ENCODE measurements around the gene SIRPG.
A peak's percentile ranks its signal among the peaks of the same experiment; 100 is the strongest.
"Not testable (repeated sequence)": the region's sequence is repeated elsewhere in the genome, so short reads cannot be mapped to it uniquely, and the experiment has no call there.

Gene SIRPG

DNA sequence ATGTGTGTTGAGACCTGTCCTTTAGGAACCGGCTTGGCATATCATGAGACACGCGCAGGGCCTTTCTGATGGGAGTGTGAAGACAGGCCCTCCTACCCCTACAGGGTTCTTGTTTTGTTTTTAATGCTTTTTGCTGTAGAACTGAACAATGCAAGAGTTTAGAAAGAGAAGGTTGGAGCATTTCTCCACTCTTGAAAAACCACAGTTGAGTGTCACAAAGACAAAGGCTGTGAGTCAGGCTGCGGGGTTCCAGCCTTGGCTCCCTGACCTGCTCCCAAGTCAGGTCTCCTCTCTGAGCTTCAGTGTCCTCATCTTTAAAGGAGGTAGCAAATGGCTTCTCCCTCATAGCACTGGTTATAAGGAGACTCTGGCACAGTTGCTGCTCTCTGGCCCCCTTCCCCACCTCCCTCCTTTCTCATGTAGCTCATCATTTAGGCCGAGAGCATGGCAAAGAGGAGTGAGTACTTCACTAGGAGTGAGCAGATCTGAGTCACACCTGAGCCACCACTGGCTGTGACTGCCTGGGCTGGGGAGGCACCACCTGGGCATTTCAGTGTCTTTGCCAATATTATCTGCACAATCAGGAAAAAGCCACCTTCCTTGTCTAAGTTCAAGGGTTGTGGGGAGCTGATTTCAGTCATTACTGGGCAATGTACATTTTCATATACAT lies 48.8 kb downstream of the SIRPG start:
- not testable (repeated sequence) for H3K56ac ChIP-seq (ENCODE audit: low read length); H2BK120ac ChIP-seq (ENCODE audit: low read depth, low read length); H3K27ac ChIP-seq (ENCODE audit: low read depth, low read length); H2AK5ac ChIP-seq (ENCODE audit: low read length); H4K5ac ChIP-seq (ENCODE audit: low read length); H3K4me3 ChIP-seq (ENCODE audit: low read length); H4K8ac ChIP-seq (ENCODE audit: low read depth, low read length); DNase-seq; H3K27me3 ChIP-seq (ENCODE audit: insufficient read depth, low read length, poor library complexity); H3K23ac ChIP-seq (ENCODE audit: low read length); H3K4me2 ChIP-seq (ENCODE audit: low read length); H2BK5ac ChIP-seq (ENCODE audit: low read length); H3K36me3 ChIP-seq (ENCODE audit: control insufficient read depth, insufficient read depth, low read length); H2BK15ac ChIP-seq (replicated peaks; ENCODE audit: low read depth); H3K79me2 ChIP-seq (ENCODE audit: control insufficient read depth, insufficient read depth, low read length); H3K79me1 ChIP-seq (ENCODE audit: low read length); H3K9ac ChIP-seq (ENCODE audit: low read length); H3K18ac ChIP-seq (ENCODE audit: low read length); H3K4me1 ChIP-seq (ENCODE audit: control insufficient read depth, low read depth, low read length); H3K4ac ChIP-seq (ENCODE audit: low read depth, low read length)
- no CpG with 5 or more reads among the region's 5 CpGs for WGBS (ENCODE audit: extremely low coverage, insufficient coverage, low lambda C conversion rate)

DNA sequence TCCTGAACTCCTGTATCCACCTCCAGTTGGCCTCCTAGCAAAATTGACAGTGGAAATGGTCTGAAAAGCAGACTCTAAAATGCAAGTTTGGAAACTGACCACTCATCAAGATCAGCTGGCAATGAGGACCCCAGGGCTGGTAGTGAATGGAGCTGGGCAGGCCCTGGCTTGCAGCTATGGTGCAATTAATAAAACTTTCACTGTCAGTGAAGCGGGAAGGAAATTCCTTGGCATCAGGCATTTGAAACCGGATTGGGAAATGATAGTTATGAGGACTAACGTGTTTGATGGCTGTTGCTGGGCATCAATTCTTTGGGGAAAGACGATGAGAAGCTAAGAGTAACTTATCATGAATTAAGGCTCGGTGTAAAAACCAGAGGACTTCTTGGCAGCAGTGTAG lies 56.8 kb downstream of the SIRPG start:
- Histone ChIP-seq H3K9ac (ENCODE audit: low read length) (no peak overlapping the region), H3K79me2 (ENCODE audit: control insufficient read depth, insufficient read depth, low read length) (no peaks in the 10 kb centered on the region), H2BK5ac (ENCODE audit: low read length) (no peak overlapping the region), H3K27ac (ENCODE audit: low read depth, low read length) (no peak overlapping the region), H3K56ac (ENCODE audit: low read length) (no peak overlapping the region), H2BK15ac (replicated peaks; ENCODE audit: low read depth) (no peak overlapping the region), H3K27me3 (ENCODE audit: insufficient read depth, low read length, poor library complexity) (no peaks in the 10 kb centered on the region), H3K36me3 (ENCODE audit: control insufficient read depth, insufficient read depth, low read length) (no peaks in the 10 kb centered on the region), H4K8ac (ENCODE audit: low read depth, low read length) (no peak overlapping the region), H4K5ac (ENCODE audit: low read length) (no peak overlapping the region), H3K4me1 (ENCODE audit: control insufficient read depth, low read depth, low read length) (no peaks in the 10 kb centered on the region), H3K4me3 (ENCODE audit: low read length) (no peak overlapping the region), H3K18ac (ENCODE audit: low read length) (no peak overlapping the region), H3K79me1 (ENCODE audit: low read length) (no peaks in the 10 kb centered on the region), H2BK120ac (ENCODE audit: low read depth, low read length) (no peak overlapping the region), H3K4ac (ENCODE audit: low read depth, low read length) (no peak overlapping the region), H3K4me2 (ENCODE audit: low read length) (no peak overlapping the region), H2AK5ac (ENCODE audit: low read length) (no peak overlapping the region), H3K23ac (ENCODE audit: low read length) (no peak overlapping the region)
- DNase-seq, result no peak
- WGBS (ENCODE audit: extremely low coverage, insufficient coverage, low lambda C conversion rate), result no CpG with 5 or more reads among the region's 5 CpGs

DNA sequence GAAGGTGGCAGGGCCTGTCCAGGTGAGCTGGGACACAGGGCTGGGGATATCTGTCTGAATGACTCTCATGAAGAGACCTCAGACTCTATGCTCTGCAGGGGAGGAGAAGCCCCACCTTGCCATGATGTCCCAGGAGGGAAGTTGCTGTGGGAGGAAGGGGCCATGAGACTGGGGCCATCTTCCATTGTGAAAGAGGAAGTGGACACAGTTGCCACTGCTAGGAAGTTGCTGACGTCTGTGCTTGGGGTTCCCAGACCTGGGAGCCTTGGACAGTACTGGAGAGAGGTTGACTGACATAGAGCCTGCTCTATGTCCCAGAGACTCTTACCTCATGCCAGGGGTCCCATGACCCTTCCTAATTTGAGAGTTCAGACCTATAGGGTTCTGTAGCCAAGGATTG lies 62.2 kb downstream of the SIRPG start:
- no peak overlapping the region for H2BK15ac ChIP-seq (replicated peaks; ENCODE audit: low read depth)
- H3K27me3 ChIP-seq (ENCODE audit: insufficient read depth, low read length, poor library complexity), result no peaks in the 10 kb centered on the region
- no peak overlapping the region for H3K4me2 ChIP-seq (ENCODE audit: low read length)
- H3K4me3 ChIP-seq (ENCODE audit: low read length), result no peak overlapping the region
- H3K18ac ChIP-seq (ENCODE audit: low read length), result no peak overlapping the region
- no peak overlapping the region for H4K5ac ChIP-seq (ENCODE audit: low read length)
- H3K56ac ChIP-seq (ENCODE audit: low read length), result no peak overlapping the region
- WGBS (ENCODE audit: extremely low coverage, insufficient coverage, low lambda C conversion rate), result no CpG with 5 or more reads among the region's 1 CpG
- H3K9ac ChIP-seq (ENCODE audit: low read length), result no peak overlapping the region
- H2BK120ac ChIP-seq (ENCODE audit: low read depth, low read length), result no peak overlapping the region
- no peaks in the 10 kb centered on the region for H3K4me1 ChIP-seq (ENCODE audit: control insufficient read depth, low read depth, low read length)
- no peaks in the 10 kb centered on the region for H3K79me2 ChIP-seq (ENCODE audit: control insufficient read depth, insufficient read depth, low read length)
- no peak overlapping the region for H3K4ac ChIP-seq (ENCODE audit: low read depth, low read length)
- no peak overlapping the region for H3K27ac ChIP-seq (ENCODE audit: low read depth, low read length)
- H2AK5ac ChIP-seq (ENCODE audit: low read length), result no peak overlapping the region
- no peaks in the 10 kb centered on the region for H3K79me1 ChIP-seq (ENCODE audit: low read length)
- no peak overlapping the region for H3K23ac ChIP-seq (ENCODE audit: low read length)
- H4K8ac ChIP-seq (ENCODE audit: low read depth, low read length), result no peak overlapping the region
- no peaks in the 10 kb centered on the region for H3K36me3 ChIP-seq (ENCODE audit: control insufficient read depth, insufficient read depth, low read length)
- no peak for DNase-seq
- H2BK5ac ChIP-seq (ENCODE audit: low read length), result no peak overlapping the region

DNA sequence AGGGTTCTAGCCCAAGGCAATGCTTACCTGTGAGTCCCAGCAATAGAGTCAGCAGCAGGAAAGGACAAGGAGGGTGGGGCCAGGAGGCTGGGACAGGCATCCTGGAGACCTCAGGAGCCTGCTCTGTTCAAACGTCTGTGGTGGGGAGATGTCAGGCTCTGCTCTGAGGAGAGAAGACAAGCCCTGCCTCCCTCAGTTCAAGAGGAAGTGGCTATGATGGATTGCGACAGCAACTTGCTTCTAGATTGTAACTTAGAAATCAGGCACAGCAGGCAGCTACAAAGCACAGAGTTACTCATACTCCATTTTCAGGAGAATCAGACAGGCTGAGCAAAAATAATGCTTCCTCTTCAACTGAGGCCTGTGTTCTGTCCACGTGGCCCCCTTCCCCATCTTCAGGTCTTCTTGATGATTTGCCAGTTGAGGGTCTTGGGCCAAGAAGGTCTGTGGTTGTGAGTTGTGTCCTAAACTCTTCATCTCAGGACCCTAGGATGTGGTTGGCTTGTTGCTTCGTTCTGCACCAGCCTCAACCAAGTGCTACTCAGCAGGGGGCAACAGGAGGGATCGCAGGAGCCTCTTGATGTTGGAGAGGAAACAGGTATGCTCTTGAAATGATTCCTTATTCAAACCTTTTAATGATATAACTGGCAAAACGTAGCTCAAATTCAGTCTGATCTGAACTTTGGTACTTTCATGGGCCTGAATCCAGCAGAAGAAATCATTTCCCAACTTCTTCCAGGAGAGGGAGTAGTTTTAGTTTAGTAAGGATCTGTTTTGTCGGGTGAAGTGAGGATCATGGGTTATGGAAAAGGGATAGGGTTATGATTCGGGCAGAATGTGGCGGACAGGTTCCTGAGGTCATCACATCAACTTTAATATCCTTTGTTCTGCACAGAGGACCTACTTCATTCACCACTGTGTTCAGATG lies 68.8 kb downstream of the SIRPG start:
- DNase-seq, result peak; percentile 16

DNA sequence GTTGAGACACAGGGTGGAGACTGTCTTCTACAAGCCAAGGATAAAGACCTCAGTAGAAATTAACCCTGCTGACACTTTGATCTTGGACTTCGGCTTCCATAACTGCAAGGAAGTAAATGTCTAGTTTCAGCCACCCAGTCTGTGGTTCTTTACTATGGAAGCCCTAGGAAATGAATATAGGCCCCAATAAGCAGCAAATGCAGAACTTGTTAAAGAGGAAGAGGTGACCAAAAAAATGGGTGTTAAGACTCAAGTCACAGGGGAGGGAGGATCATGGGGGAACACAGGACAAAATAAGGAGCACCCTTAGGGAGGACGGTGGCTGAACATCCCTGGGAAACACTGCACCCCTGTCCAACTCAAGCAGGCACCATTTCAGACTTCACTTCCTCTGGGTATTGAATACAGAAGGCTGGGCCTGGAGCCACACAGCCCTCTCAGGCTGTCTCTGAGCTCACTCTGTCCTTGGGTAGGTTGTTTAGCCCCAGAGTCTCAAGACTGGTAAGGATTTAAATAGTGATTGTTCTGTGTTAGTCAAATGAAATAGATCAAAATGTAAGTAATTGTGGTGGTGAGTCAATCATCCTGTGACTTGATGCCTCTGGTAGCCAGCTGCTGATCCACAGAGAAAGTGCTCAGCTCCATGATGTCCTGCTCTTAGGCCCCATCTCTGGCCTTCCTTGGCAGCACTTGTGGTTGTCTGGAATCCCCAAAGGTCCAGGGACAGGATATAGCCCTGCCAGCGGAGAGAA lies 69.6 kb downstream of the SIRPG start:
- WGBS (ENCODE audit: extremely low coverage, insufficient coverage, low lambda C conversion rate), result no CpG with 5 or more reads among the region's 3 CpGs
- Histone ChIP-seq H3K4me1 (ENCODE audit: control insufficient read depth, low read depth, low read length) (no peaks in the 10 kb centered on the region), H3K27me3 (ENCODE audit: insufficient read depth, low read length, poor library complexity) (no peaks in the 10 kb centered on the region), H3K27ac (ENCODE audit: low read depth, low read length) (no peak overlapping the region), H3K36me3 (ENCODE audit: control insufficient read depth, insufficient read depth, low read length) (no peaks in the 10 kb centered on the region), H3K4ac (ENCODE audit: low read depth, low read length) (no peak overlapping the region), H3K18ac (ENCODE audit: low read length) (no peak overlapping the region), H3K4me2 (ENCODE audit: low read length) (no peak overlapping the region), H3K4me3 (ENCODE audit: low read length) (no peak overlapping the region), H4K8ac (ENCODE audit: low read depth, low read length) (no peak overlapping the region), H2BK15ac (replicated peaks; ENCODE audit: low read depth) (no peak overlapping the region), H3K79me2 (ENCODE audit: control insufficient read depth, insufficient read depth, low read length) (no peaks in the 10 kb centered on the region), H3K23ac (ENCODE audit: low read length) (no peak overlapping the region), H3K56ac (ENCODE audit: low read length) (no peak overlapping the region), H3K79me1 (ENCODE audit: low read length) (no peaks in the 10 kb centered on the region), H4K5ac (ENCODE audit: low read length) (no peak overlapping the region), H2AK5ac (ENCODE audit: low read length) (no peak overlapping the region), H2BK5ac (ENCODE audit: low read length) (no peak overlapping the region), H2BK120ac (ENCODE audit: low read depth, low read length) (no peak overlapping the region), H3K9ac (ENCODE audit: low read length) (no peak overlapping the region)
- no peak for DNase-seq

More for the DNA sequence above, 68.8 kb downstream of the SIRPG start:
- Histone ChIP-seq H2BK120ac (ENCODE audit: low read depth, low read length) (no peak overlapping the region), H3K18ac (ENCODE audit: low read length) (no peak overlapping the region), H3K79me1 (ENCODE audit: low read length) (no peaks in the 10 kb centered on the region), H4K5ac (ENCODE audit: low read length) (no peak overlapping the region), H3K23ac (ENCODE audit: low read length) (no peak overlapping the region), H3K4me1 (ENCODE audit: control insufficient read depth, low read depth, low read length) (no peaks in the 10 kb centered on the region), H3K79me2 (ENCODE audit: control insufficient read depth, insufficient read depth, low read length) (no peaks in the 10 kb centered on the region), H3K27ac (ENCODE audit: low read depth, low read length) (no peak overlapping the region), H2BK15ac (replicated peaks; ENCODE audit: low read depth) (no peak overlapping the region), H3K4ac (ENCODE audit: low read depth, low read length) (no peak overlapping the region), H2AK5ac (ENCODE audit: low read length) (no peak overlapping the region), H3K27me3 (ENCODE audit: insufficient read depth, low read length, poor library complexity) (no peaks in the 10 kb centered on the region), H3K56ac (ENCODE audit: low read length) (no peak overlapping the region), H3K4me3 (ENCODE audit: low read length) (no peak overlapping the region), H3K4me2 (ENCODE audit: low read length) (no peak overlapping the region), H3K9ac (ENCODE audit: low read length) (no peak overlapping the region), H3K36me3 (ENCODE audit: control insufficient read depth, insufficient read depth, low read length) (no peaks in the 10 kb centered on the region), H4K8ac (ENCODE audit: low read depth, low read length) (no peak overlapping the region), H2BK5ac (ENCODE audit: low read length) (no peak overlapping the region)
- WGBS (ENCODE audit: extremely low coverage, insufficient coverage, low lambda C conversion rate), result no CpG with 5 or more reads among the region's 9 CpGs

All from mesendoderm (in vitro differentiated cells).